GM19351 (cell line): ENCODE data around the gene THOP1.
"Not testable (repeated sequence)": the region's sequence is repeated elsewhere in the genome, so short reads cannot be mapped to it uniquely, and the experiment has no call there.

Source experiments
- ATAC-seq: cut with Tn5 transposase; IDR thresholded peaks from one replicate; pipeline ENCODE4 v1.9.1; 2021; ENCODE audit warnings: mild to moderate bottlenecking, moderate library complexity; ENCODE audit not compliant: unreplicated experiment

THOP1 gene

DNA sequence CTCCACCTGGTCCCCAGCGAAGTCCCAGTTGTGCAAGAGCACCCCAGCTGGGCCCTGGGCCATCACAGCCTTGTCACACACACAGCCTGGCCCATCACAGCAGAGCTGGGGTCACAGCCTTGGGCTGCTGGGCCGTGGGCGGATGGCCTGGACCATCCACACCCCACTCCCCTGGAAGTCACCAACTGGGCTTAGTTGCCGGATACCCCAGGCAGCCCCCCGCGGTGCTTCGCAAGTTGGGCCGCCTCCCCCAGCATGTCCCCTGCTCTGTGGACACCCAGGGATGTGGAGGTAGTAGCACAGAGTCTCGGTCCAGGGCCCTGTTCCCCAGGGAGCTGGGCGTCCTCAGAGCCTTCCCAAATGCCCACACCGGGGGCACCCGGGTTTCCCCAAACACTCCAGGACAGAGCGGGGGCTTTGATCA lies 29.9 kb downstream of the THOP1 start:
- no peak for ATAC-seq

DNA sequence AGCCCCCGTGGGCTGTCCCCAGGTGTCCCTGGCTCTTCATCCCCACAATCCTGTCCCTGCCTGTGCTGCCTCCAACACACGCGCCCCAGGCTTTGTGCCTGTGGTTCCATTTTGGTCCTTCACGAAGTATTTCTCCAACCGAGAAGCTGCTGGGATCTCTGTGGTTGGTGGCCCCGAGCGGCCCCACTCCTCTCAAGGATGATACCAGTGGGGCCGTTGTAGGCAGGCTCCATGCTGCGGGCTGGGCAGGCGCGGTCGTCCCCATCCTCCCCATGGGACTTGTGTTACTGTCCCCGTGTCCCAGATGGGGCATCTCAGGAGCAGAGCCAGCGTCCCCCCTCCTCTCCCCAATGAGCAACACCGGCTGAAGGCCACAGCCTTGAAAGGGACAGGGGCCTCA lies 30.6 kb downstream of the THOP1 start:
- no peak for ATAC-seq

DNA sequence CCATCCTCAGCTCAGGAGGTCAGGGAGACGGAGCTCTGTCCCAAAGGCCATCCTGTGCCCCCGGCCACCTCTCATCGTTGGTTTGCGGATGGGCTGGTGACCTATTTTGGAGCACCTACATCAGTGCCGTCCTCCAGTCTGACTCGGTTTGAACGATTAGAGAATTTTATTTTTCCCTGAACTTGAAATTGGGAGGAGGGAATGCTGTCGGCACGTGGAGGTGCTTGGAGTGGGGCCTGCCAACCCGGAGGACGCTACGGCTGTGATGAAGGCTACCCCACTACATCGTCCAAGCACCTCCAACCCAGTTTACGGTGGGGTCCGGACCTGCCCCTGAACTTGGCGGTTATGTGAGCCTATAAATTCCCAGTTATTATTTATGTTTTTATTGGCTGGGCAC lies 31.3 kb downstream of the THOP1 start:
- no peak for ATAC-seq

DNA sequence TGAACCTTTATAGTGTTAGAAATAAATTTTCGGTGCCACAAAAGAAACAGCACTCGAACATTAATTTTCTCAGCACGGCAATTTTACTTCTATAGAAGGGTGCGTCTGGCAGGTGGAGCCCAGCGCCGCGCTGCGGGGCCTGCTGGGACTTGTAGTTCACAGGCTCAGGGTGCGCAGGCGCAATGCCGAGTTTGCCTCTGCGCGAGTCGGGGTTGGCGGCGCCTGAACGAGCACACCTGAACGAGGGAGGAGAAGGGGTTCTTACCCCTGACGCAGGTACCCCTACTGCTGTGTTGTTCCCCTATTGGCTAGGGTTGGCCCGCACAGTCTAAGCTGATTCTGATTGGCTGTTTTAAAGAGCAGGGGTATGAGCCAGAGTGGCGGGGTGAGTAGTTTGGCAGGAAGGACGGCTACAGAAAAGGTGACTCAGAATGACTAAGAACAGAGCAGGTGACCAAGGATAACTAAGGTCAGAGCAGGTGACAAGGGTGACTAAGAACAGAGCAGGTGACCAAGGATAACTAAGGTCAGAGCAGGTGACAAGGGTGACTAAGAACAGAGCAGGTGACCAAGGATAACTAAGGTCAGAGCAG lies 32.0 kb downstream of the THOP1 start:
- ATAC-seq, result not testable (repeated sequence)

DNA sequence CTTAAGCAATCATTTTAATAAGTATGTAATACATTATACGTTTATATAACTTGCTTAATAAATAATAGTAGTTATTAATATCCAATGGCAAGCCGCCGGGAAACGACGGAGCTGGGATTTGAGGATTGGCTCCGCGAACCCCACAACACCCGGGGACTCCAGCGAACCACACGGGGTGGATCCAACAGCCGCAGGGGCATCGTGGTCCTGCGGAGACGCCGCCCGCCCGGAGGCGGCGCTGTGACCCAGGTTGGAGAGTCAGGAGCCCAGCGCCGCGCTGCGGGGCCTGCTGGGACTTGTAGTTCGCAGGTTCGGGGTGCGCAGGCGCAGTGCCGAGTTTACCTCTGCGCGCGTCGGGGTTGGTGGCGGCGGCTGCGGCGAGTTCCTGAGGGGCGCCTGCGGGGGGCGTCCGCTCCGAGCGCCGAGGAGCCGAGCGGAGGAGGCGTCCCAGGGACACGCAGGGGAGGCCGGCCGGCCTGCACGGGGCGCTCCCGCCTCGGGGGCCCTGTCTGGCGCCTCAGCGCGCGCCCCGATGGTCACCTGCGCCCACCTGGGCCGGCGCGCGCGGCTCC lies 34.3 kb downstream of the THOP1 start, which contains the start of gene ZNF554:
Gene ZNF554 (plus strand): TSS at position 329 of the 572 bp plus-strand sequence. CDS start 204 bp downstream, at position 533.
- ATAC-seq, result peak; percentile 94

DNA sequence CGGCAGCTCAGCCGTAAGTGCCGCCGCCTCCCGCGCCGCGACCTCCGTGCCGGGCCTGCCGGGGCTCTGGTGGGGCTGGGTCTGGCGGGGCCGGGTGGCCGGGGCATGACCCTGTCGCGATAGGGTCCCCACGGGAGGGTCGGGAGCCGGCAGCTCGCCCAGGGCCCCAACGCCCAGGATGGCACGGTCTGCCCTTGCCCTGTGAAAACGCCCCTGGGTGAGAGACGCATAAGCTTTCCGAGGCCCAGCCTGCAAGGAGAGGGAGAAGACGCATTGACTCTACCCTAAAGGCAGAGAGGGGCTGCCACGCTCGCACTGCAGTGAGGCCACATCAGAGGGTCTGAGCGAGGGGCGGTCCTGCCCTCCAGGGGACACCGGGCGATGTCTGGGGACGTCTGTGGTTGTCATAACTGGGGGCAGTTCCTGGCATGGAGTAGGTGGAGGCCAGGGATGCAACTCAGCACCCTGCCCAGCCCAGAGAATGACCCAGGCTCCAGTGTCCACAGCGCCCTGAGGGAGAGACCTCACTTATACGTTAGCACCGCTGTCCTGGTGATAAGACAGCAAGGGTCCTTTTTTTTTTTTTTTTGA lies 34.9 kb downstream of the THOP1 start:
- no peak for ATAC-seq

DNA sequence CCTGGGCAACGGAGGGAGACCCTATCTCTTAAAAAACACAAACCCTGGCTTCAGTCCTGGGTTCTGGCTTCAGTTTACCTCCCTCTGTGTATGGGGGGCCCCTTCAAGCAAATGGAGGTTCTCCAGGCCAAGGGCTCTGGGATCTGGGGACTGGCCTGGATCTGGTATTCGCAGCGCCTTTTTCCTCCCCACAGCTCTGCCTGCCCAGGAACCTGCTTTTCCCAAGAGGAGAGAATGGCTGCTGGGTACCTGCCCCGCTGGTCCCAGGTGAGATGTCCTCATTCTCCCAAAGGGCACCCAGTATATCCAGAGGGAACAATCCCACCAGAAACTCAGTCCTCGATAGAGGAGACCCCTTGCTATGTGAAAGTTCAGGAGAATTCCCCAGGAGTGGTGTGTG lies 37.5 kb downstream of the THOP1 start:
- ATAC-seq, result no peak

DNA sequence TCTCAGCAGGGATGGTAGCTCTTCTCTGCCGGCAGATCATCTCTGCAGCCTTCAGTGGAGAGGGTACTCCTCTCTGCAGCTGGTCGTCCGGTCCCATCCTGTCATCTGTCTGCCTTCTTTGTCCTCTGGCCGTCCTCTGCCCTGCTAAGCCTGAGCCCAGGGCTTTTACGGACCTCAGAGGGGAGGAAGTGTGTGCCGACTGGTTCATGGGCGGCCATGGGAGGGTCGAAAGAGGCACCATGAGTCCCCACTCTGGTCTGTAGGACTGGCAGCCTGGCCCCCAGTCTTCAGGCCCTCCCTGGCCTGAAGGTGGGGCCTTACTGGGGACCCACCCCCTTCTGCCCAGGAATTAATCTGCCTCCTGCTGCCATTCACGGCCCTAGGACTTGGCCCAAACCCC lies 38.3 kb downstream of the THOP1 start:
- ATAC-seq, result no peak

DNA sequence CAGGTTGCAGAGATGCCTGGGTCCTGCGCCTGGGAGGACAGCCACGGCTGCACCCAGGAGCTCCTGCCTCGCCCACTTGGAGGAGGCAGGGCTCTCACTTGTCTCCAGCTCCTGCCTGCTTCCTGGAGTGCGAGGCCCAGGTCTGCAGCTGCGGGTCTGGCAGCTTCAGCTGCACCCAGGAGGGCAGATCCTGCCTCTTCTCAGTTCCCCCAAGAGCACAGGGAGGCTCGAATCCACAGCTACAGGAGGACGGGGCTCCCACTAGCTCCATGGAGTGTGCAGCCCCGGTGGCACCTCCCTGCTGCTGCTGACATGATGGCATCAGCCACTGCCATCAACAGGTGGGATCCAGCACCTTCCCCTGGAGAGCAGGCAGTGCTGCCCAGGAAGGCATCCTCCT lies 38.8 kb downstream of the THOP1 start:
- no peak for ATAC-seq

DNA sequence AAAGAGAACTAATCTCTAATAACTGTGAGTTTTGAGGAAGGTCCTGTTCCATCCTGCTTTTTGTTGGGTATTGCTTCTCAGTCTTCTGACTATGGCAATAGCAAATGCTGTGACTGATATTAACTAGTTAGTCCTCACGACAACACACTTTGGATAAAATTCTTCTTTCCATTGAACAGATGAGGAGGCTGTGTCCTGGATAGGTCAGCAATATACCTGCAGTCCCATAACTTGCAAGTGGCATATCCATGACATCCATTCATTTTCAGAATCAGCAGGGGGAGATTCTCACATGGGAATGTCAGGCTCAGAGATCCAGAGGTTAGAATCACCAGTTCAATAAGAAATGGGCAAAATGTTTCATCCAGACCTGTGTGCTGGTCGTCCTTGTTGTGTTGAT lies 41.7 kb downstream of the THOP1 start:
- no peak for ATAC-seq

DNA sequence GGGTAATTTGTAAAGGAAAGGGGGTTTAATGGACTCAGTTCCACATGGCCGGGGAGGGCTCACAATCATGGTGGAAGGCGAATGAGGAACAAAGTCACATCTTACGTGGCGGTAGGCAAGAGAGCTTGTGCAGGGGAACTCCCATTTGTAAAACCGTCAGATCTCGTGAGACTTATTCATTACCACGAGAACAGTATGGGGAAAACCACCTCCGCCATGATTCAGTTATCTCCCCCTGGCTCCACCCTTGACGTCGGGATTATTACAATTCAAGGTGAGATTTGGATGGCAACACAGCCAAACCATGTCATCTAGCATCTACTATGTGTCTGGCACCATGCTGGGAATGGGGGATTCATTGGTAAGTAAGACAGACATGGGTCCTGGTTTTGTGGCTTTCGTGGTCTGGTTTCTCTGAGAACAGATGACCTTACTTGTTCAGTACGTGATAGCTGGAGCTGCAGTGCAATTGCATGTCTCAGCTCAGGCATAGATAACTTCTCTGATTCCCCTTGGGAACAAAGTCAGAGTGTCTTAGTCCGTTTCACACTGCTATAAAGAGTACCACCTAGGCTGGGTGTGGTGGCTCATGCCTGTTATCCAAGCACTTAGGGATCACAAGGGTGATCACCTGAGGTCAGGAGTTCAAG lies 42.7 kb downstream of the THOP1 start:
- ATAC-seq, result no peak

DNA sequence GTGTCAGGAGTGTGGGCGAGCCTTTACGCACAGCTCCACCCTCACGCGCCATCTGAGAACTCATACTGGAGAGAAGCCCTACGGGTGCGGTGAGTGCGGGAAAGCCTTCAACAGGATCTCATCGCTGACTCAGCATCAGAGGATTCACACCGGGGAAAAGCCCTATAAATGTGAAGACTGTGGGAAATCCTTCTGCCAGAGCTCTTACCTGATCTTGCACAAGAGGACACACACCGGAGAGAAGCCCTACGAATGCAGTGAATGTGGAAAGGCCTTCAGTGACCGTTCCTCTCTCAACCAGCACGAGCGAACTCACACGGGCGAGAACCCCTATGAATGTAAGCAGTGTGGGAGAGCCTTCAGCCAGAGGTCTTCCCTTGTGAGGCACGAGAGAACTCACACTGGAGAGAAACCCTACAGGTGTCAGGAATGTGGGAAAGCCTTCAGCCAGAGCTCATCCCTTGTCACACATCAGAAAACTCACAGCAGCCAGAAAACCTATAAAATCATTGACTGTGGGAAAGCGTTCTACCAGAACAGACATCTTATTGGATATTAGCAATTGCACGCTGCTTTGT lies 49.1 kb downstream of the THOP1 start:
- no peak for ATAC-seq

DNA sequence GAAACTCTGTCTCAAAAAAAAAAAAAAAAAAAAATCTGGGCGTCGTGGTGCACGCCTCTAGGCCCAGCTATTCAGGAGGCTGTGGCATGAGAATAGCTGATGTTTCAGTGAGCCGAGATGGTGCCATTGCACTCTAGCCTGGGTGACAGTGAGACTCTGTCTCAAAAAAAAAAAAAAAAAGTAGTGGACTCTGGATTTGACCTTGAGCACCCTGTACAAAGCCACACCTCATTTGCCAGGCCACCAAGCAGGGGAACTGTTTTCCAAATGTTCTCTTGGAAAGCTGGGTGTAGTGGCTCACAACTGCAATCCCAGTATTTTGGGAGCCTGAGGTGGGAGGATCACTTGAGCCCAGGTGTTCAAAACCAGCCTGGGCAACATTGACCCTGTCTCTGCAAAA lies 52.1 kb downstream of the THOP1 start:
- ATAC-seq, result no peak

DNA sequence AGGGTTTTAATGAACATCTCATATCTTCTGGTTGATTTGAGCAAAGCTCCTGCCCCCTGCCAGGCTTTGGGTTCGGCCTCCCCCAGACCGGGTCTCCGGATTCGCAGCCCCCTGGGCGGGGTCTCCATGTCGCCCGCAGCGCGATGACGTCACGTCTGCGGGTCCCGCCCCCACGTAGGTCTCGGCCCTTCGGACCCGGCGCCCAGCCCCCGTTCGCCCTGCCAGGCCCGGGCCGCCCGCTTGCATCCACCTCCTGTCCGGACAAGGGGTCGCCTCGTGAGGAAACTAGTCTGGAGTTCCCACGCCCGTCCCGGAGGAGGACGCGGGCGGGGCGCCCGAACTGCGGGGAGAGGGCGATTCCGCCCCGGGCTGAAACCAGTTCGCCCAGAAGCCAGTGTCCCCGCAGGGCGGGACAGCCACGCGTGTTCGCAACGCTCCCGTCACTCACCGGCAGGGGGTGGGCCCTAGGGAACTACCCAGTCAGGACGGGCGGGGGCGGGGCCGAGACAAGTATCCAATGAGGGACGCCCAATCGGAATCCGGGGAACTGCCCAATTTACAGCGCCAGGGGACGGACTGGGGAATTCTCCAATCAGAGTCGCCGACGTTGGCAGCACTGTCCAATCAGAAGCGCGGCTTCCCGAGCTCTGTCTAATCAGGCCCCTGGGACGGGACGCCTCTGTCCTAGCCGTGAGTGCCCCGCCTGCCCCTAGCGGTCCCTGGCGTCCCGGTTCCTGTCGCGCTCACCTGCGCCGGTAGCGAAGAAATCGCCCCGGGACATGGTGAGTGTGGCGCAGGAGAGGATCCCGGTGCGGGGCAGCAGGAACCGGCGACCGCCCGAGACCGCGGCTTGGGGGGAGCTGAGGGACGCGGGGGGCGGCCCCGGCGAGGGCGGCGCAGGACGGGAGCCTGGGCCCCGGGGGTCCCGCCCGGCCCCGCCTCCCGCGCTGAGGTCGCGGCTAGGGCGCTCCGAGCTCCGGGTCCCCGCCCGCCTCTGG lies 55.8 kb downstream of the THOP1 start, which contains the start of gene ZNF555:
Gene ZNF555 (plus strand): TSS at position 682 of the 998 bp plus-strand sequence. CDS start 98 bp downstream, at position 780.
- ATAC-seq, result peak; percentile 95

DNA sequence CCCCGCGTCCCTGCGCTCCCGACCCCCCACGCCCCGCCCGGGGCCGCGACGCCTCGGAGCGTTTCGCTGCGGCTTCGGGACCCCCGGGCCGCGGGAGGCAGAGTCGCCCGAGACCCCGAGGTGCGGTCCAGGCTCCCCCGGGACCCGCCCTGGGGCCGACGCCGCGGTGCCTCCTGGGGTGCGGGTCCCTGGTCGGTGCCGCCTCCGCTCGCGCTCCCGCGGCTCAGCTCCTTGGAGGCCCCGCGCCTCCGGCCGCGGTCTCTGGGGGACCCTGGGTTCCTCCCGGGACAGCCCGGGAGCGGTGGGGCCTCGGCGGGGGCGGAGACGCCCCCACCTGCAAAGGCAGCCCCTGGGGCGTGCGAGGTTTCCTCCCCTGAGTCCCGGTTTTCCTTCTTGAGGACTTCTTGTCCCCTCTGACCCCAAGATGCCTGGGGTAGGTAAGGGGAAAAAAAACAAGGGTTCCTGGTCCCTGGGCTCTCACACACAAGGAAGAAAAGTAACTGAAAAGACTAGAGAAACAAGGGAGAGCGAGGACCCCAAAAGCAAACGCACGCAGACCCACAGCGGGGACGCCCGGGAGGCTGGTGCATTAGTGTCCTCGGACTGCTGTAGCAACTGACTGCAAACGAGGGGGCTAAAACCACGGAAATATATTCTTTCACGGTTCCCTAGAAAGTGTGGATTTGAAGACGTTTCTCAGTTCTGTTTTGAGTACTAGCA lies 56.7 kb downstream of the THOP1 start:
- ATAC-seq, result no peak

DNA sequence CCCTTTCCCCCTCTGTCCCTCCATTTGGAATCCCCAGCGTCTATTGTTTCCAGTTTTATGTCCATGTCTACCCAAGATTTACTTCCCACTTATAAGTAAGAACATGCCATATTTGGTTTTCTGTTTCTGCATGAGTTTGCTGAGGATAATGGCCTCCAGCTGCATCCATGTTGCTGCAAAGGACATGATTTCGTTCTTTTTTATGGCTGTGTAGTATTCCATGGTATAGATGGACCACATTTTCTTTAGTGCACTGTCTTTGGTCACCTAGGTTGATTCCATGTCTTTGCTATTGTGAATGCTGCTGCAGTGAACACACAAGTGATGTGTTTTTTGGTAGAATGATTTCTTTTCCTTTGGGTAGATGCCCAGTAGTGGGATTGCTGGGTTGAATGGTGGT lies 59.8 kb downstream of the THOP1 start:
- ATAC-seq, result no peak

DNA sequence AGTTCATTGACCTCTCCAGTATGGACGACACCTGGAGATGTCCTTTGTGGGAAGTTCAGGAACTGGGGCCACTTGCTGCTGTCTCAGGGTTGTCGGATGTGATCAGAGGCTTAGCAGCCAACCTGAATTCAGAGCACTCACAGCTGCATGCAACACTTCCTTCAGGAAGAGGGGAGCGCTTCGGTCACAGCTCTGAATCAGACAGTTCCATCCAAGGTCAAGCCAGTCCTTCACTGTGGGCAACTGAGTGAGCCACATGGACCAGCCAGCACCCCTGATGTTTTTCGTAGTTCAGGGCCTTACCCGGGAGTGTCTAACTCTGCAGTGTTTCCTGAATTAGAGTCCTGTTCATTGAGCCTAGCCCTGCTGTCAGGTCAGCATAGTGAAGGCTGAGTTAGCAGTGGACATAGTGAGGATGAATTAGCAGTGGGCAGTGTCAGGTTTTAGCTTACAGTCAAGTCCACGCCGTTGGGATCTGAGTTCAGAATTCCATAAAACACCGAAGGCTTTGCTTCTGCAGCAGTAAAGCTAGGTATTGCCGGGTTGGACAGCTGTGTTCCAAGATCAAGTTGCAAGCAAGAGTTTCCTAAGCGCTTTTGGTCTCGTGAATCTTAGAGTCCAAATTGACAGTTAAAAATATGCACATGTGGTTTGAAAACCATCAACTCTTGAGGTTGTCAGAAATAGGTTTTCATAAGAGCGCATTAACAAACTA lies 61.0 kb downstream of the THOP1 start:
- no peak for ATAC-seq

DNA sequence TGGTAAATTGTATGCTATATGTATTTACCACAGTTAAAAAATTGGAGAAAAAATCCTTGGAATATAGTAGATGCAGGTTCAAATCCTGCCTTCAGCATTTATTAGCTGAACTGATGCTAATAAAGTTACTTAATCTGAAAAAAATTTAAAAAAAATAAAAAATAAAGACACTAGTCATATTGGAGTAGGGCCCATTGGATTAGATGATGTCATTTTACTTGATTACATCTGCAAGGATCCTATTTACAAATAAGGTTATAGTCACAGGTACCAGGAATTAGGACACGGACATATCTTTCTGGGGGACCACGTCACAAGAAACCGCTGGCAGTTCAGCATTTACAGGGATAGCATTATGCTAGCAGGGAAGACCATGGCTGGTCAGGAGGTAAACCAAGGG lies 62.2 kb downstream of the THOP1 start:
- ATAC-seq, result no peak

DNA sequence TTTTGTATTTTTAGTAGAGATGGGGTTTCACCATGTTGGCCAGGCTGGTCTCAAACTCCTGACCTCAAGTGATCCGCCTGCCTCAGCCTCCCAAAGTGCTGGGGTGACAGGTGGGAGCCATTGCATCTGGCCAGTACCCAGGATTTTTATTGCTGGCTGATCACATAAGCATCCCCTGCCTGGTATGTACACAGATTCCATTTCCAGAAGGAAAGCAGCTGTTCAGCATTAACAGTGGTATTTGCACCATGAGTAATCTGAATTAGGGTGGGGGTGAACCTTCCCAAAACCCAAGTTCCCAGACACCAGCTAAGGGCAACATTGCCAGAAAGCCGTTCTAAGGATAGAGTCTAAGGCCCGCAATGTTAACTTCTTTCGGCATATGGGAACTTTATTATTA lies 63.3 kb downstream of the THOP1 start:
- ATAC-seq, result no peak
